WTC11 (cell line): ENCODE data around the gene NTSR1. TPM values are rescaled to one million over a fixed set of nuclear protein-coding genes. Genes with fewer than 3 reads are reported as not detected.

Experiments
- ATAC-seq: fragments of 200-7000 bp; cut with Tn5 transposase; 2 replicates; pipeline ENCODE4 v1.10.0; 2021; ENCODE audit warnings: mild to moderate bottlenecking, moderate library complexity
- CTCF ChIA-PET: fragments of 300-600 bp; sonication (Branson Sonifier 250); formaldehyde crosslinking; loops from one replicate; lab custom pipeline; 2021; ENCODE audit warnings: antibody characterized with exemption; lab: Charles Lee
- POLR2A ChIA-PET: fragments of 350-600 bp; sonication (Branson Sonifier 250); formaldehyde crosslinking; loops from one replicate; lab custom pipeline; 2021; ENCODE audit warnings: antibody characterized with exemption; lab: Charles Lee
- DNase-seq: peaks from one replicate; pipeline ENCODE4 v3.0.0; 2021; ENCODE audit warnings: low spot score
- H3K27ac Mint-ChIP-seq: 2 replicates; pipeline ENCODE4 v1.8.0; 2021; ENCODE audit warnings: mixed read lengths
- H3K27me3 Mint-ChIP-seq: 2 replicates; pipeline ENCODE4 v1.8.0; 2021; ENCODE audit warnings: low read depth, mild to moderate bottlenecking, moderate library complexity, mixed read lengths
- H3K36me3 Mint-ChIP-seq: 2 replicates; pipeline ENCODE4 v1.8.0; 2021; ENCODE audit warnings: mixed read lengths
- H3K4me1 Mint-ChIP-seq: 2 replicates; pipeline ENCODE4 v1.8.0; 2022; ENCODE audit warnings: mixed read lengths
- H3K4me3 Mint-ChIP-seq: 2 replicates; pipeline ENCODE4 v1.8.0; 2021; ENCODE audit warnings: mild to moderate bottlenecking, moderate library complexity, mixed read lengths
- H3K9me3 Mint-ChIP-seq: 2 replicates; pipeline ENCODE4 v1.8.0; 2021; ENCODE audit warnings: mixed read lengths
- ATF3 ChIP-seq: sonication (generic); formaldehyde crosslinking; conservative IDR thresholded peaks from 2 replicates; pipeline ENCODE4 v1.8.1; 2022; ENCODE audit warnings: mild to moderate bottlenecking, missing genetic modification reagents
- CDX4 ChIP-seq: fragments of 250-450 bp; sonication (Bioruptor Pico); IDR thresholded peaks from 2 replicates; pipeline ENCODE4 v1.9.0; 2021; ENCODE audit warnings: moderate library complexity, mild to moderate bottlenecking, inconsistent platforms, borderline replicate concordance
- FOXJ3 ChIP-seq: sonication (generic); formaldehyde crosslinking; IDR thresholded peaks from 2 replicates; pipeline ENCODE4 v1.9.0; 2021; ENCODE audit warnings: missing genetic modification reagents, mild to moderate bottlenecking, borderline replicate concordance
- FOXP1 ChIP-seq: sonication (generic); formaldehyde crosslinking; IDR thresholded peaks from 2 replicates; pipeline ENCODE4 v1.8.0; 2022; ENCODE audit warnings: missing genetic modification reagents, mild to moderate bottlenecking, moderate library complexity, borderline replicate concordance
- JAZF1 ChIP-seq: fragments of 250-450 bp; sonication (Bioruptor Pico); IDR thresholded peaks from 2 replicates; pipeline ENCODE4 v1.9.0; 2021; ENCODE audit warnings: moderate library complexity, mild to moderate bottlenecking, inconsistent platforms
- MAX ChIP-seq: sonication (generic); formaldehyde crosslinking; IDR thresholded peaks from 2 replicates; pipeline ENCODE4 v1.8.0; 2022; ENCODE audit warnings: mild to moderate bottlenecking, missing genetic modification reagents
- TEAD1 ChIP-seq: sonication (generic); formaldehyde crosslinking; IDR thresholded peaks from 2 replicates; pipeline ENCODE4 v1.8.0; 2022; ENCODE audit warnings: mild to moderate bottlenecking, missing genetic modification reagents
- ZNF281 ChIP-seq: sonication (generic); formaldehyde crosslinking; IDR thresholded peaks from 2 replicates; pipeline ENCODE4 v1.8.0; 2023; ENCODE audit warnings: mild to moderate bottlenecking, missing genetic modification reagents
- ZNF416 ChIP-seq: fragments of 250-450 bp; sonication (Bioruptor Pico); IDR thresholded peaks from 2 replicates; pipeline ENCODE4 v1.9.0; 2021; ENCODE audit warnings: mild to moderate bottlenecking, inconsistent platforms
- ZSCAN18 ChIP-seq: fragments of 250-450 bp; sonication (Bioruptor Pico); IDR thresholded peaks from 2 replicates; pipeline ENCODE4 v2.1.2; 2022; ENCODE audit warnings: mild to moderate bottlenecking, moderate library complexity
- total RNA-seq: library from RNA; stranded (reverse); gene quantifications from 3 replicates; pipeline ENCODE4 v1.2.3, GENCODE V29; 2021

Gene NTSR1
- total RNA-seq, 1 experiment from 2014 or later = 0.63 TPM

GRCh38 chr20:62805155-62805710, 96.6 kb downstream of the NTSR1 start:
- Mint-ChIP-seq H3K4me3 (peak overlapping the region; percentile 71), H3K27ac (no peak overlapping the region), H3K4me1 (peaks cover 11% of the 10 kb centered on the region), H3K36me3 (peaks cover 8% of the 10 kb centered on the region), H3K9me3 (no peaks in the 10 kb centered on the region), H3K27me3 (peaks cover 7% of the 10 kb centered on the region; the same call in 1 of the 2 replicates)
- ATAC-seq (peak; percentile 13), DNase-seq (no peak)
- TF ChIP-seq ZSCAN18 (CRISPR knock-in tag) = no peak
- no peak for TF ChIP-seq ZNF416 (CRISPR knock-in tag)
- no peak for TF ChIP-seq JAZF1
- no peak for TF ChIP-seq FOXJ3
- TF ChIP-seq FOXP1 (CRISPR knock-in tag) = no peak
- no peak; the same call in 1 of the 2 replicates for TF ChIP-seq MAX (CRISPR knock-in tag)
- no peak for TF ChIP-seq ATF3
- ChIA-PET POLR2A (interaction anchor here (1.7 kb wide), 1 partner anchor 10 kb away, joined by 7 read pairs; no protein-coding TSS in a partner anchor), CTCF (interaction anchor here (0.6 to 2.2 kb wide), 4 partner anchors 10 to 111 kb away, joined by 3 to 12 read pairs (median 4); no protein-coding TSS in a partner anchor)

- H3K4me3 Mint-ChIP-seq = peak overlapping the region; percentile 71
- H3K27ac Mint-ChIP-seq = peak overlapping the region; percentile 53; the same call in 1 of the 2 replicates
- ATAC-seq (no peak; the same call in 1 of the 2 replicates), DNase-seq (no peak)
- peaks cover 11% of the 10 kb centered on the region for H3K4me1 Mint-ChIP-seq
- peaks cover 2% of the 10 kb centered on the region; the same call in 1 of the 2 replicates for H3K36me3 Mint-ChIP-seq
- TF ChIP-seq MAX (CRISPR knock-in tag) = 0 out of 2 replicates have a peak, but pooled peaks have one; percentile 19
- TF ChIP-seq ZNF281 (CRISPR knock-in tag) = peak; percentile 51; the same call in 1 of the 2 replicates
- no peak for TF ChIP-seq FOXJ3
- POLR2A ChIA-PET = interaction anchor here (1.7 kb wide), 1 partner anchor 10 kb away, joined by 7 read pairs; no protein-coding TSS in a partner anchor
- no peaks in the 10 kb centered on the region for H3K9me3 Mint-ChIP-seq
- CTCF ChIA-PET = interaction anchor here (0.7 to 2.2 kb wide), 2 partner anchors 10 to 15 kb away, joined by 3 to 12 read pairs; no protein-coding TSS in a partner anchor
- peaks cover 7% of the 10 kb centered on the region; the same call in 1 of the 2 replicates for H3K27me3 Mint-ChIP-seq
Observed at GRCh38 chr20:62805711-62806382, 97.2 kb downstream of the NTSR1 start.

GRCh38 chr20:62806383-62807050, 97.9 kb downstream of the NTSR1 start:
- Mint-ChIP-seq H3K4me1 (peaks cover 11% of the 10 kb centered on the region), H3K27me3 (peaks cover 7% of the 10 kb centered on the region; the same call in 1 of the 2 replicates), H3K9me3 (no peaks in the 10 kb centered on the region), H3K4me3 (peak overlapping the region; percentile 71), H3K36me3 (no peaks in the 10 kb centered on the region), H3K27ac (peak overlapping the region; percentile 53; the same call in 1 of the 2 replicates)
- ChIA-PET CTCF (interaction anchor here (2.2 kb wide), 1 partner anchor 9 kb away, joined by 12 read pairs; no protein-coding TSS in a partner anchor), POLR2A (interaction anchor here (1.7 kb wide), 1 partner anchor 9 kb away, joined by 7 read pairs; no protein-coding TSS in a partner anchor)
- ATAC-seq (no peak), DNase-seq (no peak)
- TF ChIP-seq CDX4 (CRISPR knock-in tag) (no peak), TEAD1 (CRISPR knock-in tag) (no peak)
